Keratinocyte (primary cell): ENCODE results near the gene SNAP25.

ENCODE experiments used
- CTCF ChIP-seq, 3 experiments: IDR thresholded peaks in 1 of 3; conservative IDR thresholded peaks in 1 of 3; optimal IDR thresholded peaks in 1 of 3; 2 replicates in 2 of 3; 3 replicates in 1 of 3; pipeline versions ENCODE3 to v1.5.1; 2011; ENCODE audit warnings: low read length in 3 of 3, mild to moderate bottlenecking in 3 of 3, moderate library complexity in 2 of 3, control low read depth in 1 of 3, inconsistent platforms in 1 of 3; ENCODE audit not compliant: insufficient read depth in 2 of 3; ENCODE audit errors: extremely low read depth in 1 of 3
- EZH2 ChIP-seq: IDR thresholded peaks from one replicate; pipeline ENCODE4 v1.6.1; 2012; ENCODE audit warnings: inconsistent platforms, mild to moderate bottlenecking, low read length, moderate library complexity

- TF ChIP-seq EZH2 (no peak), CTCF (optimal IDR thresholded peaks at IDR 0.05 in 1 of 3, IDR thresholded peaks at IDR 0.05 in 1 of 3, conservative IDR thresholded peaks at IDR 0.05 in 1 of 3; ENCODE audit: extremely low read depth in 1 of 3, insufficient read depth in 2 of 3, low read length in 3 of 3) (no peak)
These were observed 18.3 kb upstream of the SNAP25 start for GRCh38 chr20:10200330-10200729.
